Astrocyte of the cerebellum (primary cell): ENCODE results near the gene TIMP1.

Source experiments
- DNase-seq: peaks from one replicate; pipeline ENCODE4 v3.0.0-alpha.2; 2011; ENCODE audit warnings: low read depth
- H3K4me3 ChIP-seq: 2 replicates; pipeline ENCODE4 v1.5.1; 2011; ENCODE audit warnings: mild to moderate bottlenecking, low read depth, low read length, moderate library complexity
- in situ Hi-C: cut with HindIII; loops from 2 replicates; pipeline ENCODE4 v1.10.0; 2017; ENCODE audit warnings: low sequenced_read_pairs
- TF ChIP-seq, protein P1 (sequence below): IDR thresholded peaks from 2 replicates; pipeline ENCODE4 v1.5.1; 2012; ENCODE audit warnings: low read length, low read depth, moderate library complexity, mild to moderate bottlenecking; ENCODE audit errors: missing control alignments

Gene TIMP1

DNA sequence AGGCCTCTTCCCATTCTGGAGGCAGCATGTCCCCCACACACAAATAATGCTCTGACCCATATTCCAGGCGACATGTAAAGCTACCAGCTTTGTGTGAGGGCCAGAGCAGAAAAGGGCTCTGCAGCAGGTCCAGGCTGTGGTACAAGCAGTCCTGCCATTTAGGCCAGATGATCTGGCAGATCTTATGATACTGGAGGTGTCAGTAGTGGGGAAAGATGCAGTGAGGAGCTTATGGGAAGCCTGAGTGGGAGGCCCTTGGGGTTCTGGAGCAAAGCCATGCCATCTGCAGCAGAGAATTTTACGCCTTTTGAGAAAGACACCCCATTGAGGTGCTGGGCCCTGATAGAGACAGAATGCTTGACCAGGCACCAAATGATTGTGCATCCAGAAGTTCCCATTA is 29.7 kb downstream of the TIMP1 start:
- DNase-seq = no peak
- TF ChIP-seq, protein P1, sequence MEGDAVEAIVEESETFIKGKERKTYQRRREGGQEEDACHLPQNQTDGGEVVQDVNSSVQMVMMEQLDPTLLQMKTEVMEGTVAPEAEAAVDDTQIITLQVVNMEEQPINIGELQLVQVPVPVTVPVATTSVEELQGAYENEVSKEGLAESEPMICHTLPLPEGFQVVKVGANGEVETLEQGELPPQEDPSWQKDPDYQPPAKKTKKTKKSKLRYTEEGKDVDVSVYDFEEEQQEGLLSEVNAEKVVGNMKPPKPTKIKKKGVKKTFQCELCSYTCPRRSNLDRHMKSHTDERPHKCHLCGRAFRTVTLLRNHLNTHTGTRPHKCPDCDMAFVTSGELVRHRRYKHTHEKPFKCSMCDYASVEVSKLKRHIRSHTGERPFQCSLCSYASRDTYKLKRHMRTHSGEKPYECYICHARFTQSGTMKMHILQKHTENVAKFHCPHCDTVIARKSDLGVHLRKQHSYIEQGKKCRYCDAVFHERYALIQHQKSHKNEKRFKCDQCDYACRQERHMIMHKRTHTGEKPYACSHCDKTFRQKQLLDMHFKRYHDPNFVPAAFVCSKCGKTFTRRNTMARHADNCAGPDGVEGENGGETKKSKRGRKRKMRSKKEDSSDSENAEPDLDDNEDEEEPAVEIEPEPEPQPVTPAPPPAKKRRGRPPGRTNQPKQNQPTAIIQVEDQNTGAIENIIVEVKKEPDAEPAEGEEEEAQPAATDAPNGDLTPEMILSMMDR = no peak
- H3K4me3 ChIP-seq = no peak overlapping the region
- in situ Hi-C loops = no loop called here

DNA sequence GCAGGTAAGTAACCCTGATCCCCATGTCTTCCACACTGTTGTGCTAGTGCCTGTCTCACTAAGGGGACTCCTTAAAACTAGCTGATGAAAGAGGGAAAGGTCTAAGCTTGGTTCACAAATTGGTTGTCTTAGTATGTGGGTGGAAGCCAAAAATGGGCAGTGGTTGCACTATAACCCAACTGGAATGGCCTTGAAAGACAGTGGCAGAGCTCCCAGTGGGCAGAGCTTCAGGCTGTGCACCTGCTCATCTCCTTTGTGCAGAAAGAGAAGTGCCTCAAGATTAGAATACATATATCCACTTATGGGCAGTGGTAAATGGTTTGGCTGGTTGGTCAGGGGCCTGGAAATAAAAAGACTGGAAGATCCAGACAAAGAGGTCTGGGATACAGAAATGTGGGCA is 30.2 kb downstream of the TIMP1 start:
- in situ Hi-C loops = no loop called here
- no peak overlapping the region for H3K4me3 ChIP-seq
- no peak for DNase-seq
- TF ChIP-seq, protein P1 = no peak

DNA sequence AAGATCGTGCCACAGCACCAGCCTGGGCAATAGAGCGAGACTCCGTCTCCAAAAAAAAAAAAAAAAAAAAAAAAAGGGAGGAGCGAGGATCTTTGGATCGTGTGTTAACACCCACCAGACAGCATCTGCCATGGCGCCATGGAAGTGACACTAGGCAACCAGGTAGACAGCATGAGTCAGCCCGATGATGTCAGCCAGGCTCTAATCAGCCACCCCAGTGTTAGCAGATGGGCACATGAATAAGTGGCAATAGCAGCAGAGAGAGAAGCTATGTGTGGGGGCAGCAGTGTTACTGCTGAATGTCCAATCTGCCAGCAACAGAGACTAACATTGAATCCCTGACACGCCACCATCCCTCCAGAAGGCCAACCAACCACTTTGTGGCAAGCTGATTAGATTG is 30.8 kb downstream of the TIMP1 start:
- DNase-seq = no peak
- in situ Hi-C loops = no loop called here
- H3K4me3 ChIP-seq = no peak overlapping the region
- TF ChIP-seq, protein P1 = no peak

DNA sequence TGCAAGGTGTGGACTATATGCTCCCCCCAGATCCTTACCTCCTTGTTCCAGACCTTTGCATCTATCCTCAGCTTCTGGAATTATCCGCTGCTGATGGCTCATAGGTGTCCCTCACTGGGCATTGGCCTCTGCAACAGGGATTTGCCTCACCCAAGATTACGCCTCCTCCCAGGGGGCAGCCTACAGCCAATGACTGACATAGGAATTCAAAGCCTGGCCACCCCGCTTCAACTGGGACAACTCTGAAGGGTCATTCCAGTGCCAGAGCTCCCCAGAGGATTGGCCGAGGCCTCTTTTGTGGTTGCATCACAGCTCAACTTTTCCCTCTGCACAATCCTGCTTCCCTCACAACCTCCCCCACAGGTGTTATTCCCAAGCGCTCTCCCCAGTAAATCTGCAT is 32.4 kb downstream of the TIMP1 start:
- TF ChIP-seq, protein P1 = no peak
- in situ Hi-C loops = no loop called here
- H3K4me3 ChIP-seq = no peak overlapping the region
- DNase-seq = no peak

- peak overlapping the region; percentile 32 for H3K4me3 ChIP-seq
- in situ Hi-C loops = no loop called here
- TF ChIP-seq, protein P1 = no peak
- no peak for DNase-seq
Observed at GRCh38 chrX:47618923-47619485, 36.8 kb downstream of the TIMP1 start.

DNA sequence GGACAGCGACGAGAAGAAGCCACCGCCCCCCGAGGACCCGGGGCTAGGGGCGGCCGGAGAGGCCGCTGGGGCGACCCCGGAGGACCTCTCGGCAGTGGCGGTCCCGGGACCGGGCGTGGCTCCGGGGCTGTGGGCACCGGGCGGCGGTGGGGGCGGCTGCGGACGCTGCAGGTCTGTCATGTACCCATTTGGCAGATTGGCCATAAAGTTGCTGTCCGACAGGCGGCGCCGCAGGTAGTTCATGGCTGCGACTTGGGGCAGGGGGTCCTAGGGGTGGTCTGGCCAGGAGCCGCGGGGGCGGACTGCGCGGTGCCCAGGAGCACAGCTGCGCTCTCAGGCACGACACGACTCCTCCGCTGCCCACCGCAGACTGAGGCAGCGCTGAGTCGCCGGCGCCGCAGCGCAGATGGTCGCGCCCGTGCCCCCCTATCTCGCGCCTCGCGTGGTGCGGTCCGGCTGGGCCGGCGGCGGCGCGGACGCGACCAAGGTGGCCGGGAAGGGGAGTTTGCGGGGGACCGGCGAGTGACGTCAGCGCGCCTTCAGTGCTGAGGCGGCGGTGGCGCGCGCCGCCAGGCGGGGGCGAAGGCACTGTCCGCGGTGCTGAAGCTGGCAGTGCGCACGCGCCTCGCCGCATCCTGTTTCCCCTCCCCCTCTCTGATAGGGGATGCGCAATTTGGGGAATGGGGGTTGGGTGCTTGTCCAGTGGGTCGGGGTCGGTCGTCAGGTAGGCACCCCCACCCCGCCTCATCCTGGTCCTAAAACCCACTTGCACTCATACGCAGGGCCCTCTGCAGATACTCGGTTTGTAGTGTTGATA is 37.5 kb downstream of the TIMP1 start, which contains the start of gene SYN1:
SYN1 (minus strand) TSS at position 372 of the 817 bp plus-strand sequence; CDS start at position 243, 129 bp downstream.
- in situ Hi-C loops = no loop called here
- DNase-seq = peak; percentile 41
- peak within 1 kb of the TSS; percentile 32 for H3K4me3 ChIP-seq
- TF ChIP-seq, protein P1 = peak; percentile 3
